GM15510 (cell line): Measurements from ENCODE around the gene ROGDI.

Source experiments
- POLR2A ChIP-seq: IDR thresholded peaks from 3 replicates; pipeline ENCODE4 v1.6.1; 2011; ENCODE audit warnings: borderline replicate concordance; ENCODE audit not compliant: insufficient read length; ENCODE audit errors: extremely low read depth

The ROGDI gene

GRCh38 chr16:4766875-4767628 is 35.4 kb downstream of the ROGDI start, which contains the start of gene ZNF500:
TSS of gene ZNF500 (minus strand) at chr16:4767162. CDS start at chr16:4765978, 1,184 bp downstream.
- peak; percentile 64 for TF ChIP-seq POLR2A

GRCh38 chr16:4765511-4766474 is 36.6 kb downstream of the ROGDI start:
- no peak for TF ChIP-seq POLR2A

- no peak for TF ChIP-seq POLR2A
Measured at GRCh38 chr16:4763791-4764190, 38.6 kb downstream of the ROGDI start.

DNA sequence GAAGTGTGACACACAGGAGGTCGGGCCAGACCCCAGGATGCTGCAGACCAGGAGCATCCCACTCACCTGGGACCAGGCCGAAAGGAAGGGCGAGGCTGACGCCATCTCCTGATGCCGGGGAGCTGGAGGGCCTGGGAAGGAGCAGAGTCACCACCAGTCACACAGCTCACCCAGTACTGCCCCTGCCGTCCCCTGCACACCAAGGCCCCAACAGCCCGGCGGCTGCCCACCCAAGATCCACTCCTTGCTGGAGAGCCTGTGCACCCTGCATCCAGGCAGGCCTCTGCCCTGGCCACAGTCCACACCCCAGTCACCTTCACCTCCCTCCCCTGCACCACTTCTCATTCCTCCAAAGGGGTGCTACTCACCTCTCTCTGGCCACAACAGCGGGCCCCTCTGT is 40.2 kb downstream of the ROGDI start:
- TF ChIP-seq POLR2A, result no peak

DNA sequence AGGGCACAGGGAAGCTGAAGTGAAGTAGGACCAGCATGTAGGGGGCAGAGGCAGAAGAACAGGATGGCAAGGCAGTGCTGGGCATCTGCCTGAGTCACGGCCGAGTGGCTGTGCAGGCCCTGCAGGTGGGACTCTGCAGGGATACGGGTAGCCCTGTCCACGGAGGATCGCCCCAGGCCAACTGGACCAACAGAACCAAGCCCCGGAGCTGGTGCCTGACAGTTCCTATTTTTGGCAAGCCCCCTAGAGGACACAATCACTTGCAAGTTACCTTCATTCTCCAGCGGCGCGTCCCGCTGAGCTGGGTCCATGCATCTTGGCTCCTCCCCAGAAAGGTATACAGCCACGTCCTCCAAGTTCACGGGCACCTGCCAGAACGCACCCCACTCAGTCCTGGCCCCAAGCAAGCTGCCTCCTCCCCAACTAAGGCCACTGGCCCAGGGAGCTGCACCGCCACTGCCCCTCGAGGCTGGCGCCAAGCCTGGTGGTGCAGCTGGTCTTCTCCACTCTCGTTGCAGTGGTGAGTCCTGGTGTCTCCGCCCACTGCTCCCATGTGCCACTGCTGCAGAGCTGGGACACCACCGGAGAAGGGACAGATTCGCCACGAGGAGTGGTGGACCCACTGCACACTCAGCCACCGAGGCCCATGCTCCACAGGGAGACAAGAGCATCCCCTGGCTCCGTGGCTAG is 42.1 kb downstream of the ROGDI start:
- no peak for TF ChIP-seq POLR2A

DNA sequence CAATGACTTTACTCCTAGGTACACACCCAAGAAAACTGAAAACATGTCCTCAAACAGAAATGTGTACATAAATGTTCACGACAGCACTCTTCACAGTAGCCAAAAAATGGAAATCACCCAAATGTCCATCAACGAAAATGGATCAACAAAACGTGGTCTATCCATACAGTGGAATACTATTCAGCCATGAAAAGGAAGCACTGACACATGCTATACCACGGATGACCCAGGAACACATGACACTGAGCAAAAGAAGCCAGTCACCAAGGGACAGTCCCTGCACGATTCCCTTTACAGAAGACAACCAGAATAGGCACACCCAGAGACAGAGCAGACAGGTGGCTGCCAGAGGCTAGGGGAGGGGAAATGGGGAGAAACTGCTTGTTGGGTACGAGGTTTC is 46.7 kb downstream of the ROGDI start:
- TF ChIP-seq POLR2A, result no peak

DNA sequence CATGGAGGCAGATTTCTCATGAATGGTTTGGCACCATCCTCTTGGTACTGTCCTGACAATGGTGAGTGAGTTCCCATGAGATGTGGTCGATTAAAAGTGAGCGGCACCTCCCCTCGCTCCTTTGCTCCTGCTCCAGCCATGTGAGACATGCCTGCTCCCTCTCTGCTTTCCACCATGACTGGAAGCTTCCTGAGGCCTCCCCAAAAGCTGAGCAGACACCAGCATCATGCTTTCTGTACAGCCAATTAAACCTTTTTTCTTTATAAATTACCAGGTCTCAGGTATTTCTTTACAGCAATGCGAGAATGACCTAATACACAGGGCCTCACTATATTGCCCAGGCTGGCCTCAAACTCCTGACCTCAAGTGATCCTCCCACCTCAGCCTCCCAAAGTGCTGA is 47.6 kb downstream of the ROGDI start:
- no peak for TF ChIP-seq POLR2A

DNA sequence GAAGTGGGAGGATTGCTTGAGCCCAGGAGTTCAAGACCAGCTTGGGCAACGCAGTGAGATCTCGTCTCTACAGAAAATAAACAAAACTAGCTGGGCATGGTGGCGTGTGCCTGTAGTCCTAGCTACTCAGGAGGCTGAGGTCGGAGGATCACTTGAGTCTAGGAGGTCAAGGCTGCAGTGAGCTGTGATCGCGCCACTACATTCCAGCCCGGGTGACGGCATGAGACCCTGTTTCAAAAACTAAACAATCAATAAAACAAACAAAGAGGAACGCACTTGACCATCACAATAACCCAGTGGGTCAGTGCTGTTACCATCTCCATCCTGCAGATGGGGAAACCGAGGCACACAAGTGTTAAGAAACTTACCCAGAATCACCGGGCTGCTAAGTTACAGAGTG is 49.2 kb downstream of the ROGDI start:
- TF ChIP-seq POLR2A, result no peak

GRCh38 chr16:4752351-4753100 is 49.9 kb downstream of the ROGDI start:
- no peak for TF ChIP-seq POLR2A

DNA sequence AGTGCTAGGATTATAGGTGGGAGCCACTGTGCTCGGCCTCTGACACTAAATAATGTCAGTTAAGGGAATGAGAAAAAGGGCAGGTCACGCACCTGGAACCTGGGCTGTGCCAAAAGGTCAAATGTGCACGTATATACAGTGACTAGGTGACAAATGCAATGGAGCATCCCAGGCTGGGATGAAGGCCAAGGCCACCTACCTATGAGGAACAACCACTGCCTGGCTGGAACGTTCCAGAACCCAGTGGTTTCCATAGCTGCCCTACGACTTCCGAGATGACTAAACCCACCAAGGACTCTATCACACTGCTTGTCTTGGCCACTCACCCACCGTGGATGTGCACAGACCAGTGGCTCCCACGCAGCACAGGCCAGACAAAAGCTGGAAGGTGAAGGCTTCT is 51.5 kb downstream of the ROGDI start:
- TF ChIP-seq POLR2A, result no peak

- no peak for TF ChIP-seq POLR2A
Measured at GRCh38 chr16:4749700-4750257, 52.7 kb downstream of the ROGDI start.

- TF ChIP-seq POLR2A, result no peak
Measured at GRCh38 chr16:4748682-4749411, 53.6 kb downstream of the ROGDI start.
